Head of caudate nucleus (tissue), 42 donors: ENCODE measurements around the gene SUPT4H1.

Experiments used
- DNase-seq, 42 donors: peaks; one replicate each; pipeline versions ENCODE4 v3.0.0 to v3.0.0-alpha.2; 2020 to 2021; ENCODE audit warnings: mixed read lengths in 7 of 42
- intact Hi-C: fragments of 100-400 bp; cut with DNase I; formaldehyde crosslinking; loops from one replicate; pipeline ENCODE4 v1.15.0; 2022

The SUPT4H1 gene

GRCh38 chr17:58302171-58302918, 49.7 kb downstream of the SUPT4H1 start:
- DNase-seq = peak in 8 of 42 donors; percentile 6 to 34 (median 22)
- intact Hi-C loops = no loop called here

- intact Hi-C loops = no loop called here
- peak in 8 of 42 donors; percentile 5 to 31 (median 24) for DNase-seq
These were observed 50.4 kb downstream of the SUPT4H1 start for GRCh38 chr17:58301504-58302150.

- intact Hi-C loops = no loop called here
- peak in 8 of 42 donors; percentile 5 to 35 (median 12) for DNase-seq
These were observed 51.7 kb downstream of the SUPT4H1 start for GRCh38 chr17:58300336-58300735.
